Measurements from ENCODE around the gene LEO1.

DNA sequence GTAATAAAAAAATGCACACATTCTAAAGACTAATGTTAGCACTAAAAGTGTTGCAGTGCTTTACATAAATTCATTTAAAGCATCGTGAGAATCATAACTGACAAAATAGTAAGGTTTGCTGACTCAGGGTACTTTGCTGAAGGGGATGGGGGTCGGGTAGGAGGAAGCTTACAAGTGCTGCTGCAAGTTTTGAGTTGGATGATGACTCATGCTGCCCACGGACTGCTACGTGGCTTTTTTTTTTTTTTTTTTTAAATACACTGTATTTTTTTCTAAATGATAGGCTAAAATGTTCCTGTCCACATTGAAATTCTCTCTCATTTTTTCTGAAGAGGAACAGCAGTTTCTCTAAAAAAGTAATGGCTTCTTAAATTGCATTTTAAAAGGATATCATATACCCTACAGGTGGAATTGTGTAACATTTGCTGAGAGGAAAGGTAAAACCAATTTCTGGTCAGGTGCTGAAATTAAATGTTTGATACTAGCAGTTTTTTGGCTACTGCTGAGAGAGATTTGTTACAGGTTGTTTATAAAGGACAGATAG, 49.6 kb upstream of the LEO1 start:
- TF ChIP-seq POLR2A (IDR thresholded peaks at IDR 0.05; ENCODE audit: low read depth, low read length) (peak; percentile 65), SPI1 (IDR thresholded peaks at IDR 0.05; ENCODE audit: low read depth, low read length) (no peak), POLR2AphosphoS5 (IDR thresholded peaks at IDR 0.05; ENCODE audit: low read depth, low read length) (no peak; the same call in 1 of the 2 replicates), PAX5 (IDR thresholded peaks at IDR 0.05; ENCODE audit: insufficient read depth, low read length, severe bottlenecking) (no peak), TAF1 (IDR thresholded peaks at IDR 0.05; ENCODE audit: low read depth, low read length) (no peak), POU2F2 (IDR thresholded peaks at IDR 0.05; ENCODE audit: low read depth, low read length) (peak; percentile 37; the same call in 1 of the 2 replicates)
